DOHH2 (cell line): ENCODE results near the gene DLL3.

ENCODE experiments used
- H3F3A ChIP-seq: fragments of 200-600 bp; sonication (generic), shearing (Covaris generic); 2 replicates; pipeline ENCODE4 v1.6.0; 2016; ENCODE audit warnings: antibody characterized with exemption, mild to moderate bottlenecking; ENCODE audit not compliant: control insufficient read depth, insufficient read depth
- H3K27ac ChIP-seq: fragments of 200-600 bp; sonication (generic); 2 replicates; pipeline ENCODE4 v1.5.1; 2014; ENCODE audit warnings: low read depth, mild to moderate bottlenecking, low read length, moderate library complexity
- H3K27me3 ChIP-seq: fragments of 200-600 bp; sonication (generic); 2 replicates; pipeline ENCODE4 v1.6.1; 2014; ENCODE audit warnings: mild to moderate bottlenecking, low read length, mixed read lengths; ENCODE audit not compliant: control insufficient read depth
- H3K36me3 ChIP-seq: fragments of 200-600 bp; sonication (generic); 2 replicates; pipeline ENCODE4 v1.6.1; 2014; ENCODE audit warnings: mild to moderate bottlenecking, low read length, moderate library complexity, mixed read lengths; ENCODE audit not compliant: control insufficient read depth
- H3K4me1 ChIP-seq: fragments of 200-600 bp; sonication (generic); 2 replicates; pipeline ENCODE4 v1.6.1; 2014; ENCODE audit warnings: mild to moderate bottlenecking, low read length, mixed read lengths; ENCODE audit not compliant: control insufficient read depth
- H3K4me2 ChIP-seq: fragments of 200-600 bp; sonication (generic); 2 replicates; pipeline ENCODE4 v1.6.0; 2014; ENCODE audit warnings: mild to moderate bottlenecking, low read length, moderate library complexity
- H3K4me3 ChIP-seq: fragments of 200-600 bp; sonication (generic); 2 replicates; pipeline ENCODE4 v1.5.1; 2014; ENCODE audit warnings: mild to moderate bottlenecking, low read length, mixed read lengths
- H3K79me2 ChIP-seq: fragments of 200-600 bp; sonication (generic); 2 replicates; pipeline ENCODE4 v1.6.1; 2014; ENCODE audit warnings: mild to moderate bottlenecking, low read length, mixed read lengths; ENCODE audit not compliant: control insufficient read depth
- H3K9me2 ChIP-seq: fragments of 200-600 bp; sonication (generic); replicated peaks from 2 replicates; pipeline ENCODE4 v1.6.1; 2014; ENCODE audit warnings: mild to moderate bottlenecking, low read length, mixed read lengths; ENCODE audit not compliant: control insufficient read depth
- H3K9me3 ChIP-seq: fragments of 200-600 bp; sonication (generic); 2 replicates; pipeline ENCODE4 v1.6.1; 2014; ENCODE audit warnings: antibody characterized with exemption, low read length, mixed read lengths; ENCODE audit not compliant: control insufficient read depth, insufficient read depth
- H4K20me1 ChIP-seq: fragments of 200-600 bp; sonication (generic); 2 replicates; pipeline ENCODE4 v1.6.0; 2014; ENCODE audit warnings: low read depth, mild to moderate bottlenecking, antibody characterized with exemption, low read length, moderate library complexity; ENCODE audit not compliant: control insufficient read depth, insufficient read depth
- EZH2phosphoT487 ChIP-seq: fragments of 200-600 bp; sonication (generic); IDR thresholded peaks from 2 replicates; pipeline ENCODE4 v1.6.1; 2017; ENCODE audit warnings: borderline replicate concordance, mild to moderate bottlenecking, antibody characterized with exemption, low read length, moderate library complexity, mixed read lengths
- TF ChIP-seq, protein P1 (sequence below): fragments of 200-600 bp; sonication (generic); IDR thresholded peaks from one replicate; pipeline ENCODE4 v1.5.1; 2014; ENCODE audit warnings: antibody characterized with exemption, mild to moderate bottlenecking, low read depth, low read length; ENCODE audit not compliant: poor library complexity, severe bottlenecking

Gene DLL3

DNA sequence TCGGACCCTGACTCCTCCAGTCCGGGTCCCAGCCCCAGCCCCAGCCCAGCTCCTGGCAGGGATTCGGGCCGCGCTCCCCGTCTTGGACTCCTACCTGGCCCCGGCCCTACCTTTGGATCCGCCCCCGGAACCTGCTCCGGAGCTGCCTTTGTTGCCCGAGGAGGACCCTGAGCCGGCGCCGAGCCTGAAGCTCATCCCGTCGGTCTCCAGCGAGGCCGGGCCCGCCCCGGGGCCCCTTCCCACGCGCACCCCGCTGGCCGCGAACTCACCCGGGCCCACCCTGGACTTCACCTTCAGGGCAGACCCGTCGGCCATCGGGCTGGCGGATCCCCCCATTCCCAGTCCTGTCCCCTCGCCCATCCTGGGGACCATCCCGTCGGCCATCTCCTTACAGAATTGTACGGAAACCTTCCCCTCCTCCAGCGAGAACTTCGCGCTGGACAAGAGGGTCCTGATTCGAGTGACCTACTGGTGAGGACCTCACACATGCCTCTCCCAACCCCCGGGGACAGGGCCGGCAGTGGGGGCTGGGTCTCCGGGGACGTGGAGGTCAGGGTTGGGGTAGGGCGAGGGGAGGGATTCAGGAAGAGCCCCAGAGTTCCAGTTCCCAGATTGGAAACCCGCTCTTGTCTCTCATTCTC lies 16.9 kb downstream of the DLL3 start:
- Histone ChIP-seq H3K27ac (no peak overlapping the region), H3K4me2 (peak overlapping the region; percentile 35), H3K4me3 (no peak overlapping the region)

GRCh38 chr19:39516270-39516669 lies 17.5 kb downstream of the DLL3 start:
- no peaks in the 10 kb centered on the region for H3K36me3 ChIP-seq
- H3K27ac ChIP-seq = no peak overlapping the region
- no peak for TF ChIP-seq EZH2phosphoT487
- H3K4me2 ChIP-seq = peak overlapping the region; percentile 33; the same call in 1 of the 2 replicates
- H3K27me3 ChIP-seq = peaks cover 37% of the 10 kb centered on the region
- H3K4me1 ChIP-seq = peaks cover 30% of the 10 kb centered on the region
- no peak overlapping the region for H3K4me3 ChIP-seq
- H3F3A ChIP-seq = no peaks in the 10 kb centered on the region
- H3K9me3 ChIP-seq = no peaks in the 10 kb centered on the region
- H3K79me2 ChIP-seq = no peaks in the 10 kb centered on the region
- H4K20me1 ChIP-seq = no peaks in the 10 kb centered on the region
- no peaks in the 10 kb centered on the region for H3K9me2 ChIP-seq

More for the DNA sequence above, 16.9 kb downstream of the DLL3 start:
- no peaks in the 10 kb centered on the region for H3K36me3 ChIP-seq
- no peaks in the 10 kb centered on the region for H3K79me2 ChIP-seq
- no peaks in the 10 kb centered on the region for H3K9me2 ChIP-seq
- peaks cover 37% of the 10 kb centered on the region for H3K27me3 ChIP-seq
- no peaks in the 10 kb centered on the region for H4K20me1 ChIP-seq
- no peaks in the 10 kb centered on the region for H3F3A ChIP-seq
- H3K9me3 ChIP-seq = no peaks in the 10 kb centered on the region
- H3K4me1 ChIP-seq = peaks cover 30% of the 10 kb centered on the region
- TF ChIP-seq, protein P1, sequence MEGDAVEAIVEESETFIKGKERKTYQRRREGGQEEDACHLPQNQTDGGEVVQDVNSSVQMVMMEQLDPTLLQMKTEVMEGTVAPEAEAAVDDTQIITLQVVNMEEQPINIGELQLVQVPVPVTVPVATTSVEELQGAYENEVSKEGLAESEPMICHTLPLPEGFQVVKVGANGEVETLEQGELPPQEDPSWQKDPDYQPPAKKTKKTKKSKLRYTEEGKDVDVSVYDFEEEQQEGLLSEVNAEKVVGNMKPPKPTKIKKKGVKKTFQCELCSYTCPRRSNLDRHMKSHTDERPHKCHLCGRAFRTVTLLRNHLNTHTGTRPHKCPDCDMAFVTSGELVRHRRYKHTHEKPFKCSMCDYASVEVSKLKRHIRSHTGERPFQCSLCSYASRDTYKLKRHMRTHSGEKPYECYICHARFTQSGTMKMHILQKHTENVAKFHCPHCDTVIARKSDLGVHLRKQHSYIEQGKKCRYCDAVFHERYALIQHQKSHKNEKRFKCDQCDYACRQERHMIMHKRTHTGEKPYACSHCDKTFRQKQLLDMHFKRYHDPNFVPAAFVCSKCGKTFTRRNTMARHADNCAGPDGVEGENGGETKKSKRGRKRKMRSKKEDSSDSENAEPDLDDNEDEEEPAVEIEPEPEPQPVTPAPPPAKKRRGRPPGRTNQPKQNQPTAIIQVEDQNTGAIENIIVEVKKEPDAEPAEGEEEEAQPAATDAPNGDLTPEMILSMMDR = no peak
- TF ChIP-seq EZH2phosphoT487 = no peak

GRCh38 chr19:39517432-39517831 lies 18.7 kb downstream of the DLL3 start:
- TF ChIP-seq, protein P1 = no peak
- no peak for TF ChIP-seq EZH2phosphoT487
- Histone ChIP-seq H3K9me2 (no peaks in the 10 kb centered on the region), H3F3A (no peaks in the 10 kb centered on the region), H3K4me3 (no peak overlapping the region), H4K20me1 (no peaks in the 10 kb centered on the region), H3K4me1 (peaks cover 30% of the 10 kb centered on the region), H3K36me3 (no peaks in the 10 kb centered on the region), H3K9me3 (no peaks in the 10 kb centered on the region), H3K79me2 (no peaks in the 10 kb centered on the region), H3K4me2 (no peak overlapping the region), H3K27me3 (peaks cover 37% of the 10 kb centered on the region), H3K27ac (no peak overlapping the region)

DNA sequence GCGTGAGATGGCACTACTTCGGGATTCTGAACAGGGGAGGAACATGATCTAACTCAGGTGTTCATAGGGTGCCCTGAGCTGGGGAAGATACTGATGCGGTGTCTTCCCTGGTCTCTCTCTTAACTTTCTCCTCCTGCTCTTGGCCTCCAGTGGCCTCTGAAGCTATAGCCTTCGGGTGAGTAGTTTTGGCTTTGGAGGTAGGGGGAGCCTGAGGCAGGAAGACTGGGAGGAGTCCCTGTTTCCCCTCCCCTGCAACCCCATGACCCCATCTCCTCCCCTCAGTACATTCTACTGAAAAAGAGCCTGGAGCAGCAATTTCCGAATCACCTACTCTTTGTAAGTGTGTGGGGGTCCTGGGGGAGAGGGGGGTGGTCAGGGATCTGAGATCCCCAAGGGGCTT lies 19.7 kb downstream of the DLL3 start:
- no peaks in the 10 kb centered on the region for H3K79me2 ChIP-seq
- TF ChIP-seq, protein P1 = no peak
- no peak for TF ChIP-seq EZH2phosphoT487
- H3F3A ChIP-seq = no peaks in the 10 kb centered on the region
- H3K36me3 ChIP-seq = no peaks in the 10 kb centered on the region
- H4K20me1 ChIP-seq = no peaks in the 10 kb centered on the region
- H3K27ac ChIP-seq = no peak overlapping the region
- H3K4me1 ChIP-seq = peaks cover 30% of the 10 kb centered on the region
- H3K9me2 ChIP-seq = no peaks in the 10 kb centered on the region
- H3K27me3 ChIP-seq = peaks cover 32% of the 10 kb centered on the region
- no peaks in the 10 kb centered on the region for H3K9me3 ChIP-seq
- no peak overlapping the region for H3K4me2 ChIP-seq
- H3K4me3 ChIP-seq = no peak overlapping the region
